Ovary (tissue), 3 donors: ENCODE data around the gene DEFB124.
"Not testable (repeated sequence)": the region's sequence is repeated elsewhere in the genome, so short reads cannot be mapped to it uniquely, and the experiment has no call there.

ENCODE experiments used
- POLR2A ChIP-seq: fragments of 450-650 bp; IDR thresholded peaks from one replicate; pipeline ENCODE4 v1.6.1; 2017; ENCODE audit warnings: antibody characterized with exemption, mild to moderate bottlenecking, moderate library complexity
- TF ChIP-seq, protein P1 (sequence below), 3 donors: fragments of 450-650 bp in 2 of 3; fragments of 200-600 bp in 1 of 3; IDR thresholded peaks; one replicate each; pipeline versions ENCODE4 v1.5.1 to v1.8.0; 2016 to 2022; ENCODE audit warnings: antibody characterized with exemption in 3 of 3, mild to moderate bottlenecking in 1 of 3
- donor health status: DM: no; HTN: no; CAD: no.

DNA sequence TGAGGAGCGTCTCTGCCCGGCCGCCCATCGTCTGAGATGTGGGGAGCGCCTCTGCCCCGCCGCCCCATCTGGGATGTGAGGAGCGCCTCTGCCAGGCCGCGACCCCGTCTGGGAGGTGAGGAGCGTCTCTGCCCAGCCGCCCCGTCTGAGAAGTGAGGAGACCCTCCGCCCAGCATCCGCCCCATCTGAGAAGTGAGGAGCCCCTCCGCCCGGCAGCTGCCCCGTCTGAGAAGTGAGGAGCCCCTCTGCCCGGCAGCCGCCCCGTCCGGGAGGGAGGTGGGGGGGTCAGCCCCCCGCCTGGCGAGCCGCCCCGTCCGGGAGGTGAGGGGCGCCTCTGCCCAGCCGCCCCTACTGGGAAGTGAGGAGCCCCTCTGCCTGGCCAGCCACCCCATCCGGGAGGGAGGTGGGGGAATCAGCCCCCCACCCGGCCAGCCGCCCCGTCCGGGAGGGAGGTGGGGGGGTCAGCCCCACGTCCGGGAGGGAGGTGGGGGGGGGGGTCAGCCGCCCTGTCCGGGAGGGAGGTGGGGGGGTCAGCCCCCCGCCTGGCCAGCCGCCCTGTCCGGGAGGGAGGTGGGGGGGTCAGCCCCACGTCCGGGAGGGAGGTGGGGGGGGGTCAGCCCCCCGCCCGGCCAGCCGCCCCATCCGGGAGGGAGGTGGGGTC is 47.9 kb downstream of the DEFB124 start:
- TF ChIP-seq, protein P1, sequence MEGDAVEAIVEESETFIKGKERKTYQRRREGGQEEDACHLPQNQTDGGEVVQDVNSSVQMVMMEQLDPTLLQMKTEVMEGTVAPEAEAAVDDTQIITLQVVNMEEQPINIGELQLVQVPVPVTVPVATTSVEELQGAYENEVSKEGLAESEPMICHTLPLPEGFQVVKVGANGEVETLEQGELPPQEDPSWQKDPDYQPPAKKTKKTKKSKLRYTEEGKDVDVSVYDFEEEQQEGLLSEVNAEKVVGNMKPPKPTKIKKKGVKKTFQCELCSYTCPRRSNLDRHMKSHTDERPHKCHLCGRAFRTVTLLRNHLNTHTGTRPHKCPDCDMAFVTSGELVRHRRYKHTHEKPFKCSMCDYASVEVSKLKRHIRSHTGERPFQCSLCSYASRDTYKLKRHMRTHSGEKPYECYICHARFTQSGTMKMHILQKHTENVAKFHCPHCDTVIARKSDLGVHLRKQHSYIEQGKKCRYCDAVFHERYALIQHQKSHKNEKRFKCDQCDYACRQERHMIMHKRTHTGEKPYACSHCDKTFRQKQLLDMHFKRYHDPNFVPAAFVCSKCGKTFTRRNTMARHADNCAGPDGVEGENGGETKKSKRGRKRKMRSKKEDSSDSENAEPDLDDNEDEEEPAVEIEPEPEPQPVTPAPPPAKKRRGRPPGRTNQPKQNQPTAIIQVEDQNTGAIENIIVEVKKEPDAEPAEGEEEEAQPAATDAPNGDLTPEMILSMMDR (IDR thresholded peaks at IDR 0.05) = not testable (repeated sequence)
- not testable (repeated sequence) for TF ChIP-seq POLR2A
